Measurements from ENCODE around the gene IFI27L1. TPM values are rescaled to one million over a fixed set of nuclear protein-coding genes. Genes with fewer than 3 reads are reported as not detected.

The IFI27L1 gene
- total RNA-seq, 1 experiment from 2014 or later = 19.6 TPM

Other genes starting within 250 kb of the IFI27L1 start
- gene FAM181A, start 154.0 kb upstream of the IFI27L1 start, total RNA-seq (2021; ENCODE audit: unreplicated experiment) = not detected
- gene ASB2, start 104.7 kb upstream of the IFI27L1 start, total RNA-seq (2021; ENCODE audit: unreplicated experiment) = 0.28 TPM
- not detected for gene CCDC197, start 84.0 kb upstream of the IFI27L1 start, total RNA-seq (2021; ENCODE audit: unreplicated experiment)
- gene OTUB2, start 55.0 kb upstream of the IFI27L1 start, total RNA-seq (2021; ENCODE audit: unreplicated experiment) = 3.4 TPM
- 103 TPM for gene DDX24, start 108 bp upstream of the IFI27L1 start, total RNA-seq (2021; ENCODE audit: unreplicated experiment)
- 2.3 TPM for gene IFI27, start 29.4 kb downstream of the IFI27L1 start, total RNA-seq (2021; ENCODE audit: unreplicated experiment)
- gene IFI27L2, start 48.3 kb downstream of the IFI27L1 start, total RNA-seq (2021; ENCODE audit: unreplicated experiment) = 13.2 TPM
- 1.1 TPM for gene PPP4R4, start 93.0 kb downstream of the IFI27L1 start, total RNA-seq (2021; ENCODE audit: unreplicated experiment)
- 0.03 TPM for gene SERPINA10, start 212.0 kb downstream of the IFI27L1 start, total RNA-seq (2021; ENCODE audit: unreplicated experiment)
- not detected for gene SERPINA6, start 242.0 kb downstream of the IFI27L1 start, total RNA-seq (2021; ENCODE audit: unreplicated experiment)

Data from Panc1 (cell line).